H9 (cell line): ENCODE measurements around the gene TLR6. TPM values are rescaled to one million over a fixed set of nuclear protein-coding genes. Genes with fewer than 3 reads are reported as not detected.

ENCODE experiments used
- DNase-seq: peaks from one replicate; pipeline ENCODE4 v3.0.0-alpha.2; 2017
- H2AFZ ChIP-seq: one replicate; pipeline ENCODE4 v1.6.1; 2013; ENCODE audit warnings: mild to moderate bottlenecking, low read length, control low read depth, moderate library complexity
- H2AK5ac ChIP-seq: 2 replicates; pipeline ENCODE4 v1.6.1; 2013; ENCODE audit warnings: low read length, control low read depth, mixed read lengths; ENCODE audit not compliant: insufficient read length
- H2BK120ac ChIP-seq: one replicate; pipeline ENCODE4 v1.6.1; 2013; ENCODE audit warnings: low read depth, mild to moderate bottlenecking, low read length, control low read depth, inconsistent platforms; ENCODE audit not compliant: poor library complexity, severe bottlenecking
- H2BK12ac ChIP-seq: 2 replicates; pipeline ENCODE4 v1.6.1; 2013; ENCODE audit warnings: low read length, control low read depth, mixed read lengths, low read depth; ENCODE audit not compliant: insufficient read length
- H2BK15ac ChIP-seq: 2 replicates; pipeline ENCODE4 v1.6.1; 2013; ENCODE audit warnings: low read depth, low read length, control low read depth
- H2BK20ac ChIP-seq: one replicate; pipeline ENCODE4 v1.6.1; 2013; ENCODE audit warnings: low read depth, mild to moderate bottlenecking, low read length, control low read depth, inconsistent platforms; ENCODE audit not compliant: poor library complexity, severe bottlenecking
- H2BK5ac ChIP-seq: 2 replicates; pipeline ENCODE4 v1.6.1; 2013; ENCODE audit warnings: low read length, control low read depth, mixed read lengths; ENCODE audit not compliant: insufficient read length
- H3K14ac ChIP-seq: 2 replicates; pipeline ENCODE4 v1.6.1; 2013; ENCODE audit warnings: low read length, control low read depth; ENCODE audit not compliant: insufficient read depth
- H3K18ac ChIP-seq: 2 replicates; pipeline ENCODE4 v1.6.1; 2013; ENCODE audit warnings: low read depth, mild to moderate bottlenecking, mixed read lengths, low read length, control low read depth; ENCODE audit not compliant: insufficient read length
- H3K23ac ChIP-seq: 2 replicates; pipeline ENCODE4 v1.6.1; 2013; ENCODE audit warnings: low read length, control low read depth, mixed read lengths, low read depth; ENCODE audit not compliant: insufficient read length
- H3K23me2 ChIP-seq: 2 replicates; pipeline ENCODE4 v1.6.1; 2013; ENCODE audit warnings: low read depth, mild to moderate bottlenecking, mixed read lengths, low read length, control low read depth; ENCODE audit not compliant: insufficient read length, poor library complexity, severe bottlenecking
- H3K27ac ChIP-seq: 2 replicates; pipeline ENCODE4 v1.5.1; 2013; ENCODE audit warnings: low read length, control low read depth, mixed read lengths, low read depth; ENCODE audit not compliant: insufficient read length
- H3K27me3 ChIP-seq: 2 replicates; pipeline ENCODE4 v1.6.1; 2013; ENCODE audit warnings: low read length, control low read depth, inconsistent platforms; ENCODE audit not compliant: insufficient read depth
- H3K4ac ChIP-seq: 2 replicates; pipeline ENCODE4 v1.6.1; 2013; ENCODE audit warnings: low read depth, mild to moderate bottlenecking, control low read depth, inconsistent platforms, low read length, moderate library complexity
- H3K4me1 ChIP-seq: 2 replicates; pipeline ENCODE4 v1.6.1; 2013; ENCODE audit warnings: low read length, control low read depth, inconsistent platforms; ENCODE audit not compliant: insufficient read depth
- H3K4me2 ChIP-seq: 2 replicates; pipeline ENCODE4 v1.6.1; 2013; ENCODE audit warnings: low read length, control low read depth, mixed read lengths; ENCODE audit not compliant: insufficient read length, insufficient read depth
- H3K56ac ChIP-seq: 2 replicates; pipeline ENCODE4 v1.6.1; 2013; ENCODE audit warnings: low read depth, mild to moderate bottlenecking, mixed read lengths, low read length, control low read depth; ENCODE audit not compliant: insufficient read length
- H3K79me1 ChIP-seq: 2 replicates; pipeline ENCODE4 v1.6.1; 2013; ENCODE audit warnings: low read depth, mild to moderate bottlenecking, moderate library complexity, low read length, control low read depth, inconsistent platforms; ENCODE audit not compliant: insufficient read depth, poor library complexity, severe bottlenecking
- H3K79me2 ChIP-seq: 2 replicates; pipeline ENCODE4 v1.6.1; 2013; ENCODE audit warnings: low read length, control low read depth, inconsistent platforms; ENCODE audit not compliant: insufficient read depth
- H3K9ac ChIP-seq: 2 replicates; pipeline ENCODE4 v1.6.1; 2013; ENCODE audit warnings: low read length, control low read depth, mixed read lengths; ENCODE audit not compliant: insufficient read length; ENCODE audit errors: extremely low read depth
- H3K9me3 ChIP-seq: one replicate; pipeline ENCODE4 v1.6.1; 2013; ENCODE audit warnings: low read depth, low read length, inconsistent platforms; ENCODE audit not compliant: control insufficient read depth
- H3T11ph ChIP-seq: one replicate; pipeline ENCODE4 v1.6.1; 2013; ENCODE audit warnings: mild to moderate bottlenecking, low read length, control low read depth, inconsistent platforms
- H4K20me1 ChIP-seq: one replicate; pipeline ENCODE4 v1.6.1; 2013; ENCODE audit not compliant: control insufficient read depth, insufficient read length, insufficient read depth
- H4K5ac ChIP-seq: 2 replicates; pipeline ENCODE4 v1.6.1; 2013; ENCODE audit warnings: low read depth, mild to moderate bottlenecking, mixed read lengths, low read length, control low read depth; ENCODE audit not compliant: insufficient read length
- H4K8ac ChIP-seq: replicated peaks from 2 replicates; pipeline ENCODE4 v1.6.1; 2013; ENCODE audit warnings: low read length, control low read depth, mixed read lengths, low read depth; ENCODE audit not compliant: insufficient read length
- H4K91ac ChIP-seq: 2 replicates; pipeline ENCODE4 v1.6.1; 2013; ENCODE audit warnings: low read depth, mild to moderate bottlenecking, moderate library complexity, mixed read lengths, low read length, control low read depth; ENCODE audit not compliant: insufficient read length
- H3K27ac Mint-ChIP-seq, 3 experiments: 2 replicates in 2 of 3; 3 replicates in 1 of 3; pipeline ENCODE4 v1.8.0; 2020 to 2021; ENCODE audit warnings: mixed read lengths in 3 of 3, mild to moderate bottlenecking in 1 of 3, moderate library complexity in 1 of 3
- H3K27me3 Mint-ChIP-seq: 2 replicates; pipeline ENCODE4 v1.8.0; 2021; ENCODE audit warnings: low read depth, mild to moderate bottlenecking, moderate library complexity, mixed read lengths
- H3K36me3 Mint-ChIP-seq, 3 experiments: 2 replicates in 2 of 3; 3 replicates in 1 of 3; pipeline ENCODE4 v1.8.0; 2020 to 2021; ENCODE audit warnings: low read depth in 3 of 3, mixed read lengths in 3 of 3; ENCODE audit not compliant: insufficient read depth in 1 of 3
- H3K4me1 Mint-ChIP-seq, 2 experiments: 2 replicates each; pipeline ENCODE4 v1.8.0; 2020; ENCODE audit warnings: mixed read lengths in 2 of 2
- H3K4me3 Mint-ChIP-seq, 2 experiments: 2 replicates in 1 of 2; 3 replicates in 1 of 2; pipeline ENCODE4 v1.8.0; 2020 to 2021; ENCODE audit warnings: mild to moderate bottlenecking in 2 of 2, mixed read lengths in 2 of 2, moderate library complexity in 1 of 2
- H3K9me3 Mint-ChIP-seq, 2 experiments: 2 replicates in 1 of 2; 3 replicates in 1 of 2; pipeline ENCODE4 v1.8.0; 2020; ENCODE audit warnings: mild to moderate bottlenecking in 2 of 2, mixed read lengths in 2 of 2, moderate library complexity in 1 of 2
- WGBS: extraction: QIAGEN DNeasy Blood & Tissue Kit; methylation state at CpG from one replicate; pipeline ENCODE4 v1.1.7; 2013; ENCODE audit warnings: missing lambda C conversion rate, low lambda C conversion rate, mixed read lengths; ENCODE audit not compliant: insufficient read length; ENCODE audit errors: extremely low coverage; 5-methylcytosine and 5-hydroxymethylcytosine counted together
- total RNA-seq: library from RNA; stranded (reverse); gene quantifications from 2 replicates; pipeline ENCODE4 v1.2.1, GENCODE V29; 2021
- TF ChIP-seq, protein P1 (sequence below): fragments of 200-600 bp; sonication (generic); conservative IDR thresholded peaks from 3 replicates; pipeline ENCODE4 v1.8.0; 2021; ENCODE audit warnings: antibody characterized with exemption, mild to moderate bottlenecking

TLR6 gene
- total RNA-seq, 1 experiment from 2014 or later, result 0.11 TPM

DNA sequence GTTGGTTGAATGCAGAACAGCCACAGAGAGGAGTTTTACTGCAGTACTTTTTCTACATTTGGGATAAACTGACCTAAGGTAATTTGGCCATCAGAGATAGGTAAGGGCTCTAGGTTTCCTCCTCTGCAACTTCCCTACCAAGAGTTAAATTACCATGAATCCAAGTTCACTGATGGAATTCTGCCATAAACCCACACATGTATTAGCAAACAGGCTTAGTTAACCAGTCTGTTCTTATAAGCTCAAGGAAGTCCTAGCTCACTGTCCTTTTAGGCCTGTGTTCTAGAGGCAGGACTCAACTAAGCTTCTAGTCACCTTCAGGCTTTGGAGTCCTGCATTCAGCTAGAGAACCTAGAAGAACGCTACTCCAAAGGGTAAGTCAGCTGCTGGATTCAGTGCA, 15.0 kb upstream of the TLR6 start:
- no peak overlapping the region for H3K18ac ChIP-seq
- TF ChIP-seq, protein P1, sequence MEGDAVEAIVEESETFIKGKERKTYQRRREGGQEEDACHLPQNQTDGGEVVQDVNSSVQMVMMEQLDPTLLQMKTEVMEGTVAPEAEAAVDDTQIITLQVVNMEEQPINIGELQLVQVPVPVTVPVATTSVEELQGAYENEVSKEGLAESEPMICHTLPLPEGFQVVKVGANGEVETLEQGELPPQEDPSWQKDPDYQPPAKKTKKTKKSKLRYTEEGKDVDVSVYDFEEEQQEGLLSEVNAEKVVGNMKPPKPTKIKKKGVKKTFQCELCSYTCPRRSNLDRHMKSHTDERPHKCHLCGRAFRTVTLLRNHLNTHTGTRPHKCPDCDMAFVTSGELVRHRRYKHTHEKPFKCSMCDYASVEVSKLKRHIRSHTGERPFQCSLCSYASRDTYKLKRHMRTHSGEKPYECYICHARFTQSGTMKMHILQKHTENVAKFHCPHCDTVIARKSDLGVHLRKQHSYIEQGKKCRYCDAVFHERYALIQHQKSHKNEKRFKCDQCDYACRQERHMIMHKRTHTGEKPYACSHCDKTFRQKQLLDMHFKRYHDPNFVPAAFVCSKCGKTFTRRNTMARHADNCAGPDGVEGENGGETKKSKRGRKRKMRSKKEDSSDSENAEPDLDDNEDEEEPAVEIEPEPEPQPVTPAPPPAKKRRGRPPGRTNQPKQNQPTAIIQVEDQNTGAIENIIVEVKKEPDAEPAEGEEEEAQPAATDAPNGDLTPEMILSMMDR, result no peak
- H4K91ac ChIP-seq, result no peak overlapping the region
- H2BK15ac ChIP-seq, result no peak overlapping the region
- H2BK5ac ChIP-seq, result no peak overlapping the region
- H3K79me1 ChIP-seq, result no peaks in the 10 kb centered on the region
- no peak overlapping the region for H3K23ac ChIP-seq
- peaks cover 6% of the 10 kb centered on the region; the same call in 1 of the 2 replicates for H3K4me1 ChIP-seq
- no peak overlapping the region for H3K14ac ChIP-seq
- H3K4me2 ChIP-seq, result no peak overlapping the region
- no CpG with 5 or more reads among the region's 1 CpG for WGBS
- H2AFZ ChIP-seq, result no peak overlapping the region
- H3K56ac ChIP-seq, result no peak overlapping the region
- H4K5ac ChIP-seq, result no peak overlapping the region
- peaks cover 9 to 12% of the 10 kb centered on the region in 2 experiments for H3K4me1 Mint-ChIP-seq
- no peak overlapping the region for H3K4me3 Mint-ChIP-seq
- peaks cover 1 to 8% (median 8%) of the 10 kb centered on the region in 3 experiments; a peak in 6 of 7 replicates for H3K36me3 Mint-ChIP-seq
- no peak overlapping the region for H2BK12ac ChIP-seq
- no peak overlapping the region for H2AK5ac ChIP-seq
- no peak for DNase-seq
- no peak overlapping the region for H4K8ac ChIP-seq
- H3K27ac ChIP-seq, result no peak overlapping the region
- no peaks in the 10 kb centered on the region for H3K79me2 ChIP-seq
- peaks cover 3% of the 10 kb centered on the region for H3K23me2 ChIP-seq
- H3K9me3 ChIP-seq, result no peaks in the 10 kb centered on the region
- H3K4ac ChIP-seq, result no peak overlapping the region
- H3K9me3 Mint-ChIP-seq, result no peaks in the 10 kb centered on the region
- H3K27ac Mint-ChIP-seq, result no peak overlapping the region
- no peak overlapping the region for H2BK120ac ChIP-seq
- H3K9ac ChIP-seq, result no peak overlapping the region
- H3K27me3 ChIP-seq, result no peaks in the 10 kb centered on the region
- peaks cover 3% of the 10 kb centered on the region; the same call in 1 of the 2 replicates for H3K27me3 Mint-ChIP-seq
- no peaks in the 10 kb centered on the region for H4K20me1 ChIP-seq
- no peak overlapping the region for H2BK20ac ChIP-seq
- no peak overlapping the region for H3T11ph ChIP-seq
